UCSD-AML1 (cell line): Measurements from ENCODE around the gene TRDMT1.
"Not testable (repeated sequence)": the region's sequence is repeated elsewhere in the genome, so short reads cannot be mapped to it uniquely, and the experiment has no call there.

ENCODE experiments used
- DNase-seq: peaks from one replicate; lab custom pipeline; 2025; ENCODE audit not compliant: unreplicated experiment; lab: John Stamatoyannopoulos, UW

The TRDMT1 gene

DNA sequence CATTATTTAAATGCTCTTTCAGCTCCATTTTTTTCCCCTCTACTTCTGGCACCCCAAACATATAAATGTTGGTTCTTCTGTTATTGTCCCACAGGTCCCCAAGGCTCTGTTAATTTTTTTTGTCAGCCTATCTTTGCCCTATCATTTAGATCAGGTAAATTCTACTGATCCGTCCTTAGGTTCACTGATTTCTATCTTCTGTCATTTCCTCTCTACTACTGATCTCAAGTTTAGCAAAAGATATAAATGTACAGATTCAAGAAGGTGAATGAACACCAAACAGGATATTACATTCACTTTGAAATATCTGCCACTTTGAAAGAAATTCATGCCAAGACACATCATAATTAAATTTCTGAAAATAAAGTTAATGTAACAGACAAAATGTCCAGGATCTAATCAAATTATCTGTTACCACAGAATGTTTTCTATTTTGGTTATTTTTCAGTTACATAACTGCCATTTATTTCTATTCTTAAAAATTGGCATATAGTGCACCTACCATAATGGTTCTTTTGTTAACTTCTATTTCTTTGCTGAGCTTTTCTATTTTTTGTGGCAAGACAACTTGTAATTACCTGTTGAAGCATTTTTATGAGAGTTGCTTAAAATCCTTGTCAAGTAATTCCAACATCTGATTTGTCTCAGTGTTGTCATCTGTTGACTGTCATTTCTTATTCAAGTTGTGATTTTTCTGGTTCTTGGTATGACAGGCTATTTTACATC is 59.8 kb downstream of the TRDMT1 start:
- no peak for DNase-seq

DNA sequence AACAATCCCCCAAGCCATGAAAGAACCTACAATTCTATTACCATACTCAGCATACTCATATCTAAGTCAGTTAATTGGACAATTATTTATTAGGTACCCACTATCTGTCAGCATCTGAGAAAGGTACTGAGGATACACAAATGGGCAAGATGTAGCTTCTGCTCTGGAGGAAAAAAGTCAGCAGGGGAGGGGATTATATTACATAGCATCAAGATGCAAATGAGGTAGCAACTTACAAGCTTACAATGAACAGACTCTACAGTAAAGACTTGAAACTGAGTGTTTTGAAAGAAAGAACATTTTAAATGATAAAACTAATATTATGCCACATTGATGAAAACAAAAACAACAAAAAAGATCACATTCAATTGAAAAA is 61.1 kb downstream of the TRDMT1 start:
- no peak for DNase-seq

- DNase-seq, result no peak
These were observed 62.9 kb downstream of the TRDMT1 start for GRCh38 chr10:17138460-17139042.

DNA sequence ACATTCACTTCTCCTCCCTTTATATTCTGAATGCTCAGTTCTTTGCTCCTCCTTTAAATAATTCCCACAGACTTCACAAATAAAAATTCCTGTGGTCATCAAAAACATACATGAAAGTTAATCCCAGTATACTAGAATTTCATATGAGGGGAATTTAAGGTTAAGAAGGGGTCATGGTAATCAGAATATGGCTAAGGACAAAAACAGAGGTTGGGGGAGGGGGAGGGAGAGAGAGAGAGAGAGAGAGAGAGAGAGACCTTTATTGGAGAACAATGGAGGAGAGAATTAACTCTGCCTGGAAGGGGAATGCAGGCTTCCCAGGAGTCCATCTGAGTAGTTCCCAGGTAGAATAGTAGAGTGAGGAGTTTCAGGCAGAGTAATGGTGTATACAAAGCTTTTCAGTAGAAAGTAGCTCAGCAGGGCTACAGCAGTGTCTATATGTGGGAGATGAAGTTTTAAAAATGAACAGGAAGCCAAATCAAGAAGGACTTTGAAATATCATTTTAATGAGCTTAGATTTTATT is 66.7 kb downstream of the TRDMT1 start:
- DNase-seq, result no peak

GRCh38 chr10:17134282-17134681 is 67.2 kb downstream of the TRDMT1 start:
- no peak for DNase-seq

GRCh38 chr10:17129741-17130140 is 71.7 kb downstream of the TRDMT1 start, which contains the start of gene CUBN:
TSS of gene CUBN (minus strand) at chr10:17129811. CDS start at chr10:17129765, 46 bp downstream.
- DNase-seq, result no peak

DNA sequence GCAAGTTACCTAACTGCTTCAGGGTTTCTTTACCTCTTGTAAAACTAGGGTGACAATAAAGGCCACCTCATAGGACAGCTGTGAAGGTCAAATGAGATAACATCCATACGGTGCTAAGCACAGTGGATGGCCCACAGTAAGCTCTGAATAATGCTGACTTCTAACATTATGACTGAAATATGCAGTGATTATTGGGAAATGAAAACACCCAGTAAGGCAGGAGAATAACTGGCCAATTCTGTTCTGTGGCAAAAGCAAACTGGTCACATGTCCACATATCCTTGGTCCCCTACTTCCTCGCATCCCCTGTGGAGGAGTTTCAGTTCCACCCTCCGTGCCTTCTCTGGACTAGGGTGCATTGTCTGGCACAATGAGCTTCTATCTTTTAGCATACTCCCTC is 73.2 kb downstream of the TRDMT1 start:
- DNase-seq, result no peak

DNA sequence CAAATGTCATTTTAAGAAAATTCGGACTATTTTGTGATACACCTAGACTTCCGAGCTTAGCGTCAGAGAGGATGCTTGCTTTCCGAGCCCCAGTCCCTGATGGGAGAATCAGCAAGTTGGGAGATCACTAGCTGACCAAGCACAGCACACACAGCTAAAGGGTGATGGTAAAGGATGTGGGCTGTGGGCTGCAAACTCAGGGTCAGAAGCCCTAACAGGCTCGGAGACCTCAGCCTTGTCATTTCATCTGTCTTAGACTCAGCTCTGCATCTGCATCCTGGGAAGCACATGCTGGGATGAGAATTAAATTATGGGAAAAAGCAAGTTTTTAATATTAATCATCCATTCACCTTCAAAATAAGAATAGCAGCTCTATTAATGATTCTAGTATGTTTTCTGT is 75.1 kb downstream of the TRDMT1 start:
- DNase-seq, result no peak

- DNase-seq, result no peak
These were observed 76.1 kb downstream of the TRDMT1 start for GRCh38 chr10:17125206-17125893.

GRCh38 chr10:17123961-17124360 is 77.5 kb downstream of the TRDMT1 start:
- no peak for DNase-seq

- DNase-seq, result no peak
These were observed 78.5 kb downstream of the TRDMT1 start for GRCh38 chr10:17122726-17123661.

- DNase-seq, result no peak
These were observed 79.4 kb downstream of the TRDMT1 start for GRCh38 chr10:17122052-17122451.

GRCh38 chr10:17120694-17121093 is 80.8 kb downstream of the TRDMT1 start:
- no peak for DNase-seq

GRCh38 chr10:17119845-17120244 is 81.6 kb downstream of the TRDMT1 start:
- no peak for DNase-seq

DNA sequence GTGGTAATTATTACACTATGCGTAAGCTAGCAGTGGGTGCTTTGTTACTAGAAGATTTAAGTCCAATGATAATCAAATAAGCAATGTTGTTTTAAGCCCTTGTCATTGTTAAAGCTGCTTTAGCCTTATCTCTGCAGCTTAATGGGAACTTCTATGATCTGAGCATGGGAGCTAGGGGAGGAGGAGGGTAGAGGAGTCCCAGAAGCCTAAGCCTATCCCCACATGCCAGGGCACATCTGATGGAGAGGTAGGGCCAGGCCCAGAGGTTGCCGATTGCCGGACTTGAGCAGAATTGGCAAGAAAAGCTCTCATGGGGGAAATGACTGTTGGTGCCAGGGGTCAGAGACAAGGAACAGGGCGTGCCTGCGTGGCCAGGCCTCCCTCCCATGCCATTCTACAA is 85.3 kb downstream of the TRDMT1 start:
- DNase-seq, result no peak

DNA sequence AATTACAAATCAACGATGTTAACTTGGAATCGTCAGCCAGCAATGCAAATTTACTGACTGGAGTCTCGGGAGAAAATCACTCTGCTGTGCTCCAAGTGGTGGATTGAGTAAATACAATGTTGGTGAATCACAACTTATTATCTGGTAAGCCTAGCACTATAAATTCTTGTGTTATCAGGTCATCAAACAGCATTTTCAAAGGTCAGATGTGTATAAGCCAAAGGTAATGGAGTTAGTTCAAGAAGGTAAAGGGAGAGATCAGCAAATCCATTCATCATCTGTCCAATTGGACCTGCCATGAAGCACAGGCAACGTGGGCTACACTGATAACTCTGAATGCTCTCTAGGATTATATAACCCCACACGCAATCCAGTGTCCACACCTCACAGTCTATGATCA is 85.8 kb downstream of the TRDMT1 start:
- DNase-seq, result no peak

- not testable (repeated sequence) for DNase-seq
These were observed 86.5 kb downstream of the TRDMT1 start for GRCh38 chr10:17114878-17115444.

GRCh38 chr10:17113889-17114540 is 87.5 kb downstream of the TRDMT1 start:
- DNase-seq, result no peak

DNA sequence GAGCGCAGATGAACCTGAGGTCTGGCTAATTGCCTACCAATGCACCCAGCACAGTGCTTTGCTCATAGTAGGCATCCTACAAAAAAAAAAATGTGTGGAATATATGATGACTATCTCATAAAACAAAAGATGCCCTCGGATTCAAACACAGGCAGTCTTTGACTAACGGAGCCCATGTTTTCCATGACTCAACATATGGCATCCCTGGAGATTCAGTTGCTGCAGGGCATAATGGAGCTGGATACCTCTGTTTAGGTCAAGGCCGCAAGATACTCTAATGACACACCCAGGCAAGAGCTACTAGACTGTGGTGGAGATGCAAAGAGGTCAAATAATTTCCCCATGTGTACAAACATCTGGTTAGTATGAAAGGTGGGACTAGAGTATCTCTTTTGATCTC is 88.1 kb downstream of the TRDMT1 start:
- no peak for DNase-seq

DNA sequence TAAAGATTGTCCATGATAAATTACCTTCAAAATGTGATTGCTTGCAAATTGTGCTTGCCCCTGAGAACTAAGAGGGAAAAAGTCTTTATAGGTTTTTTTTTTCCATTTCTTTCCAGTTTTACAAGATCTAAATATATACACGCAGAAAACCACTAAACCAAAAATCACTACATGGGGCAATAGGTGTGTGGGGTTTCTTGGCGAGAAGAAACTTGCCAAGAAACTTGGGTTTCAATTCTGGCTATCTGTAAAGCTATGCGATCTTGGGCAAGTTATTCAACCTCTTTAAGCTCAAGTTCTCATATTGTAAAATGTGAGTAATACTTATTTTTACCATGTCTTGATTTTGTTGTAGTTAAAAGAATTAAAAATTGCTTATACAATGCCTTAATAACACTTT is 88.9 kb downstream of the TRDMT1 start:
- DNase-seq, result no peak
